ENCODE data around the gene ERFL.

DNA sequence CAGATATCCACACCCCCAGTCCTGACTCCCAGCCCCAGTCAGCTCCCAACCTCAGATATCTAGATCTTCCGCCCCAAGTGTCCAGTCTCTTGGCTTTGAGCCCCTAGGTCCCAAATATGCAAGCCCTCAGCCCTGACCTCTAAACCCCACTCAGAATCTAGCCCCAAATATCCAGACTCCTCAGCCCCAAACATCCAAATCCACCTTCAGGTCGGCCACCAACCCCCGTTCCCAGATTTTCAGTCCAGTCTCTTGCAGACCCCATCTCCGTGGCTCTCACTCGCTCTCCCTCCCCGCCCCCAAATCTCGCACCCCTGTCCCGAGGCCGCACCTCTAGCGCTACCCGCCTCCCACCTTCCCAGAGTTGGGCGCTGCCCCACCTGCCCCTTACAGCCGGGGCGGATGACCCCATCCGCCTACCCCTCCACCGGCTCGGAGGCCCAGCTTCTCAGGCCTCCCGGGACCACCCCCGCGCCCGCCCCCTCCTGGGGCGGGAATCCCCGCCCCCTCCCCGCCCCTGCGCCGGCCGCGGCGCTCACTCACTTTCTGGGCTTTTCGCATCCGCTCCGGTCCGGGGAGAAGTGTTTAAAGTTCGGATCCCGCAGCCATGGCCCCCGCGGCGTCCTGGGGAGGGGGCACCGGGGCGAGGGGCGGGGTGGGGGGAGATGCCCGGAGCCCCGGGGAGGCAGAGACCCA is 604 bp downstream of the ERFL start:
- TF ChIP-seq MAX (IDR thresholded peaks at IDR 0.05) (no peak), ATF3 (IDR thresholded peaks at IDR 0.05) (no peak)

Data from HCT116 (cell line).